Pancreas (tissue), 10 donors: Measurements from ENCODE around the gene ALOX5AP. TPM values are rescaled to one million over a fixed set of nuclear protein-coding genes. Genes with fewer than 3 reads are reported as not detected.
A peak's percentile ranks its signal among the peaks of the same experiment; 100 is the strongest.

Source experiments
- ATAC-seq, 4 donors: fragments of 200-7000 bp; cut with Tn5 transposase; one replicate each; pipeline versions ENCODE4 v1.8.0 to v1.9.1; 2020; ENCODE audit warnings: mild to moderate bottlenecking in 4 of 4, moderate library complexity in 4 of 4
- DNase-seq, 6 donors: peaks; one replicate each; pipeline ENCODE4 v3.0.0-alpha.2; 2020
- FAIRE-seq: peaks from 2 replicates; lab custom pipeline; 2012; peaks lifted over from hg19 to GRCh38; lab: Jason Lieb, UNC
- H3K27ac ChIP-seq, 4 donors: fragments of 200-600 bp; sonication (generic); 1 replicate in 3 of 4; 2 replicates in 1 of 4; pipeline versions ENCODE4 v1.5.0 to v1.8.0; 2020
- H3K27me3 ChIP-seq, 4 donors: fragments of 200-600 bp; one replicate each; pipeline ENCODE4 v1.8.0; 2021
- H3K36me3 ChIP-seq, 3 donors: fragments of 200-600 bp; sonication (generic) in 1 of 3; one replicate each; pipeline versions ENCODE4 v1.5.0 to v1.8.0; 2020 to 2021
- H3K4me1 ChIP-seq, 3 donors: fragments of 200-600 bp; one replicate each; pipeline ENCODE4 v1.8.0; 2021
- H3K4me3 ChIP-seq, 4 donors: fragments of 200-600 bp; sonication (generic) in 2 of 4; one replicate each; pipeline versions ENCODE4 v1.5.0 to v1.8.0; 2020 to 2021
- H3K9me3 ChIP-seq, 4 donors: fragments of 200-600 bp; one replicate each; pipeline ENCODE4 v1.8.0; 2021
- WGBS, 2 donors: extraction: QIAGEN DNeasy Blood & Tissue Kit; methylation state at CpG; one replicate each; pipeline ENCODE4 v1.1.7; 2013; 5-methylcytosine and 5-hydroxymethylcytosine counted together
- intact Hi-C, 3 donors: fragments of 100-400 bp; cut with DNase I; formaldehyde crosslinking; loops; one replicate each; pipeline versions ENCODE4 v1.11.1 to v1.14.2; 2022
- polyA plus RNA-seq, 2 donors: library from polyadenylated mRNA; stranded (reverse); fragments of 200-250 nt; gene quantifications; one replicate each; pipeline ENCODE4 v1.2.3, GENCODE V29; 2013
- total RNA-seq, 6 donors: library from RNA; stranded (reverse); fragmentation: NEBNext Ultra II Directional in 4 of 6; extraction: Animal tissue kit (Norgen Biotek cat#: 25700) in 4 of 6; gene quantifications; one replicate each; pipeline versions ENCODE4 v1.2.1 to v1.2.4, GENCODE V29; 2021 to 2023
- TF ChIP-seq, protein P1 (sequence below), 4 donors: fragments of 200-600 bp; sonication (generic) in 3 of 4; IDR thresholded peaks; one replicate each; pipeline versions ENCODE4 v1.5.0 to v1.8.0; 2021; ENCODE audit warnings: antibody characterized with exemption in 4 of 4
- donor health status: healthy with polysubstance abuse.
- donor health status: DM: no; HTN: no; CAD: no; lungs with moderate emphysema.
- donor health status: DM: no; HTN: no; CAD: no.
- donor health status: control.
- donor health status: control.
- donor health status: Bipolar disorder and iron deficiency.
- donor health status: DM: yes; HTN: yes; CAD: no.
- donor health status: DM: no; HTN: no; CAD: no.
- donor health status: DM: no; HTN: no; CAD: no.
- donor health status: DM: yes; HTN: yes; CAD: no.

The ALOX5AP gene
- total and polyA plus RNA-seq, 8 donors: 1.3 to 33.2 (median 3.6) TPM

DNA sequence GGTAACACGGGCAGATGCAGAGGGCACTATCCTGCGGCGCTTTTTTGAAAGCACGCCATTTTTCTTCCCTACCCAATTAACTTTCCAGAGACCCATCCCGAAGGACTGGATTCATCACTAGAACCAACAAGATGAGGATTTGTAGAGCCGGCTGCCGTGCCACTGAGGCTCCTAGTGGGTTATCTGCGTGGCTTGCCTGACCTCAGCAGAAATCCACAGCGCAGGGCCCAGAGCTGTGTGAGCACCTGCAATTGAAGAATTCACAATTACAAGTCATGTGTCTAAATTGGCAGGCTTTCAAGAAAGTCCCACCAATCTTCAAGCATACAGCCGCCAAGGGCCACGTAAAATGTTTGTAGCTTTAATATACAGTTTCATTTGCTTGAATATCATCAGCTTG is 75.5 kb downstream of the ALOX5AP start:
- Histone ChIP-seq H3K4me1 (peaks cover 0 to 6% (median 0%) of the 10 kb centered on the region in 3 donors), H3K27me3 (no peaks in the 10 kb centered on the region), H3K9me3 (no peaks in the 10 kb centered on the region), H3K27ac (peak overlapping the region in 2 of 4 donors; percentile 13 to 28), H3K36me3 (no peaks in the 10 kb centered on the region), H3K4me3 (no peak overlapping the region)
- ATAC-seq: peak in 2 of 4 donors; percentile 11 to 18
- intact Hi-C loops: no loop called here
- no peak for DNase-seq
- FAIRE-seq: no peak
- TF ChIP-seq, protein P1, sequence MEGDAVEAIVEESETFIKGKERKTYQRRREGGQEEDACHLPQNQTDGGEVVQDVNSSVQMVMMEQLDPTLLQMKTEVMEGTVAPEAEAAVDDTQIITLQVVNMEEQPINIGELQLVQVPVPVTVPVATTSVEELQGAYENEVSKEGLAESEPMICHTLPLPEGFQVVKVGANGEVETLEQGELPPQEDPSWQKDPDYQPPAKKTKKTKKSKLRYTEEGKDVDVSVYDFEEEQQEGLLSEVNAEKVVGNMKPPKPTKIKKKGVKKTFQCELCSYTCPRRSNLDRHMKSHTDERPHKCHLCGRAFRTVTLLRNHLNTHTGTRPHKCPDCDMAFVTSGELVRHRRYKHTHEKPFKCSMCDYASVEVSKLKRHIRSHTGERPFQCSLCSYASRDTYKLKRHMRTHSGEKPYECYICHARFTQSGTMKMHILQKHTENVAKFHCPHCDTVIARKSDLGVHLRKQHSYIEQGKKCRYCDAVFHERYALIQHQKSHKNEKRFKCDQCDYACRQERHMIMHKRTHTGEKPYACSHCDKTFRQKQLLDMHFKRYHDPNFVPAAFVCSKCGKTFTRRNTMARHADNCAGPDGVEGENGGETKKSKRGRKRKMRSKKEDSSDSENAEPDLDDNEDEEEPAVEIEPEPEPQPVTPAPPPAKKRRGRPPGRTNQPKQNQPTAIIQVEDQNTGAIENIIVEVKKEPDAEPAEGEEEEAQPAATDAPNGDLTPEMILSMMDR (IDR thresholded peaks at IDR 0.05): no peak
- WGBS, 2 donors: 82% methylated on average over 11 of the region's 11 CpGs

Other genes starting within 250 kb of the ALOX5AP start
- 1 to 10 TPM; 3.5 to 8.7 (median 7.0) TPM for gene USPL1, start 117.6 kb upstream of the ALOX5AP start, total RNA-seq
- gene USPL1, start 117.6 kb upstream of the ALOX5AP start, polyA plus RNA-seq: 10 to 100 TPM in 1 of 2 donors, 1 to 10 TPM in 1; 7.5 to 13.1 TPM
- 1 to 10 TPM in 4 of 6 donors, under 1 TPM in 2; 0.56 to 6.7 (median 1.7) TPM for gene MEDAG, start 170.7 kb downstream of the ALOX5AP start, total RNA-seq
- gene MEDAG, start 170.7 kb downstream of the ALOX5AP start, polyA plus RNA-seq: 1 to 10 TPM; 5.5 to 5.9 TPM
- gene TEX26, start 197.1 kb downstream of the ALOX5AP start, total RNA-seq: under 1 TPM in 2 of 6 donors, not detected in 4; 0.17 to 0.37 TPM
- under 1 TPM; 0.30 to 0.42 TPM for gene TEX26, start 197.1 kb downstream of the ALOX5AP start, polyA plus RNA-seq